Measurements from ENCODE around the gene CAVIN2.

The CAVIN2 gene

GRCh38 chr2:191864628-191865374 lies 17.9 kb upstream of the CAVIN2 start:
- DNase-seq: no peak

GRCh38 chr2:191863988-191864387 lies 17.1 kb upstream of the CAVIN2 start:
- DNase-seq: no peak

- DNase-seq: no peak
Measured at GRCh38 chr2:191862156-191862775, 15.4 kb upstream of the CAVIN2 start.

GRCh38 chr2:191860760-191861466 lies 14.0 kb upstream of the CAVIN2 start:
- no peak for DNase-seq

GRCh38 chr2:191859681-191860080 lies 12.8 kb upstream of the CAVIN2 start:
- DNase-seq: no peak

GRCh38 chr2:191857886-191858285 lies 11.0 kb upstream of the CAVIN2 start:
- no peak for DNase-seq

GRCh38 chr2:191857259-191857805 lies 10.4 kb upstream of the CAVIN2 start:
- no peak for DNase-seq

- DNase-seq: no peak
Measured at GRCh38 chr2:191856111-191856876, 9.4 kb upstream of the CAVIN2 start.

- no peak for DNase-seq
Measured at GRCh38 chr2:191855382-191855781, 8.5 kb upstream of the CAVIN2 start.

- no peak for DNase-seq
Measured at GRCh38 chr2:191854382-191855372, 7.8 kb upstream of the CAVIN2 start.

GRCh38 chr2:191853843-191854242 lies 7.0 kb upstream of the CAVIN2 start:
- no peak for DNase-seq

- DNase-seq: no peak
Measured at GRCh38 chr2:191851158-191851557, 4.3 kb upstream of the CAVIN2 start.

GRCh38 chr2:191848771-191849767 lies 2.2 kb upstream of the CAVIN2 start:
- DNase-seq: no peak

- DNase-seq: no peak
Measured at GRCh38 chr2:191847764-191848163, 876 bp upstream of the CAVIN2 start.

GRCh38 chr2:191845876-191846514 lies 893 bp downstream of the CAVIN2 start:
- DNase-seq: no peak

GRCh38 chr2:191845248-191845715 lies 1.6 kb downstream of the CAVIN2 start:
- DNase-seq: peak; percentile 35

- no peak for DNase-seq
Measured at GRCh38 chr2:191844706-191845105, 2.2 kb downstream of the CAVIN2 start.

- no peak for DNase-seq
Measured at GRCh38 chr2:191840921-191841320, 6.0 kb downstream of the CAVIN2 start.
